Calu3 (cell line): ENCODE measurements around the gene KIF20A. TPM values are rescaled to one million over a fixed set of nuclear protein-coding genes. Genes with fewer than 3 reads are reported as not detected.
A peak's percentile ranks its signal among the peaks of the same experiment; 100 is the strongest.

Experiments used
- Bru-seq: library from RNA; stranded (reverse); fragments of 400-500 nt; gene quantifications from one replicate; lab custom pipeline; 2021; lab: Mats Ljungman, UMichigan
- BruChase-seq, 2 experiments: library from RNA; stranded (reverse); fragments of 400-500 nt; gene quantifications; one replicate each; lab custom pipeline; 2021; lab: Mats Ljungman, UMichigan
- BruUV-seq: library from RNA; stranded (reverse); fragments of 400-500 nt; replicated peaks from 2 replicates; lab custom pipeline; 2021; lab: Mats Ljungman, UMichigan
- CTCF ChIA-PET: fragments of 300-600 bp; sonication (Branson Sonifier 250); formaldehyde crosslinking; loops from one replicate; lab custom pipeline; 2022; ENCODE audit warnings: antibody characterized with exemption; lab: Charles Lee
- DNase-seq: peaks from one replicate; pipeline ENCODE4 v3.0.0; 2022
- H3K27ac Mint-ChIP-seq: one replicate; pipeline ENCODE4 v1.8.0; 2022; ENCODE audit warnings: mixed read lengths; ENCODE audit not compliant: unreplicated experiment
- H3K27me3 Mint-ChIP-seq: one replicate; pipeline ENCODE4 v1.8.0; 2022; ENCODE audit warnings: mixed read lengths; ENCODE audit not compliant: unreplicated experiment
- H3K36me3 Mint-ChIP-seq: one replicate; pipeline ENCODE4 v1.8.0; 2022; ENCODE audit warnings: mild to moderate bottlenecking, moderate library complexity, mixed read lengths; ENCODE audit not compliant: insufficient read depth, unreplicated experiment
- H3K4me1 Mint-ChIP-seq: one replicate; pipeline ENCODE4 v1.8.0; 2022; ENCODE audit warnings: mild to moderate bottlenecking, low read depth, mixed read lengths; ENCODE audit not compliant: unreplicated experiment
- H3K4me3 Mint-ChIP-seq: one replicate; pipeline ENCODE4 v1.8.0; 2022; ENCODE audit warnings: mild to moderate bottlenecking, low read depth, moderate library complexity, mixed read lengths; ENCODE audit not compliant: unreplicated experiment
- H3K9me3 Mint-ChIP-seq: one replicate; pipeline ENCODE4 v1.8.0; 2022; ENCODE audit warnings: low read depth, mixed read lengths; ENCODE audit not compliant: unreplicated experiment
- CTCF ChIP-seq: fragments of 200-600 bp; IDR thresholded peaks from one replicate; pipeline ENCODE4 v1.8.0; 2022; ENCODE audit warnings: antibody characterized with exemption; ENCODE audit not compliant: unreplicated experiment
- intact Hi-C: fragments of 100-400 bp; cut with micrococcal nuclease; formaldehyde crosslinking; loops from one replicate; pipeline ENCODE4 v1.10.0; 2022; ENCODE audit not compliant: unreplicated experiment
- long read RNA-seq: library from polyadenylated mRNA; stranded (forward); transcript quantifications from one replicate; pipeline ENCODE4 v2.0.0, GENCODE V29; 2022
- total RNA-seq: library from RNA; stranded (reverse); gene quantifications from 2 replicates; pipeline ENCODE4 v1.2.3, GENCODE V29; 2022

The KIF20A gene
- total RNA-seq (52.6 and 68.9 TPM in 2 replicates), Bru-seq, nascent RNA (percentile 65 among the genes with signal in this experiment), BruChase-seq, experiment 1, labeled RNA remaining after a 6-hour chase (percentile 88 among the genes with signal in this experiment), BruChase-seq, experiment 2, labeled RNA remaining after a 2-hour chase (percentile 81 among the genes with signal in this experiment)
- long read RNA-seq, transcript KIF20A-201 (19 exons, 3,201 nt), result major isoform, 55 of 70 reads
- long read RNA-seq, partial matches to known transcripts, result 5 of 70 reads
- long read RNA-seq, other reads (novel, unspliced or antisense), result 10 of 70 reads

DNA sequence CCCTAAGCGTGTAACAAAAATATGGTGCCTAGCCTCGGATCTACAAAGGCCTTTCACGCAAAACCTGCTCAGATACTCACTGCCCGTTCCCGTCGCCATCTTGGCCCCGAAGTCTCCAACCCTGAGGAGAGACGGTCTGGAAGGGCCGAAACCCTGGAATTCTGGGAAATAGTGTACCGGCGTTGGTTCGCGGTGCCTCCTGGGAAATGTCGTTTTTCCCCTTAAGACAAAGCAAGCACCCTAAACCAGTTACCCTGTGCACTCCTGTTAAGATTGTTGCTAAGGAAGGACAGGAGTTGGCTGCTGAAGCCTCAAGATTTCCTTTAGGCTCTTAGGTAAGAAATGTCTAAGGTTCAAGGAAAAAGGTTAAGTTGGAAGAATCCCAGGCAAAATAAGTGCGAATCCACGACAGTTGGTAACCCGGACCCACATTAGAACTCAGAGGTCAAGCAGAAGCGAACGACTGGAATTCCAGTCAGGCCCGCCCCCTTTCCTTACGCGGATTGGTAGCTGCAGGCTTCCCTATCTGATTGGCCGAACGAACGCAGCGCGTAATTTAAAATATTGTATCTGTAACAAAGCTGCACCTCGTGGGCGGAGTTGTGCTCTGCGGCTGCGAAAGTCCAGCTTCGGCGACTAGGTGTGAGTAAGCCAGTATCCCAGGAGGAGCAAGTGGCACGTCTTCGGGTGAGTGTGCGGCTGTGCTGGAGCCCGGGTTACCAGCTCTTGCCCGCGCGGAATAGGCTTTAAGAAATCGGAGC lies at the start of gene KIF20A, which contains the start of gene BRD8:
Gene KIF20A, plus strand, starts transcription at position 597 of the 761 bp plus-strand sequence. CDS start 569 bp downstream, outside the sequence.
Gene BRD8, minus strand, starts transcription at position 115 of the 761 bp plus-strand sequence. Its CDS starts 16 bp downstream, at position 99.
- intact Hi-C loops, result loop anchor here (1.0 kb wide), 1 partner anchor 35 kb away; the partner anchor contains the start of gene CDC23
- CTCF ChIA-PET, result interaction anchor here (0.9 to 1.2 kb wide), 4 partner anchors 16 to 325 kb away, joined by 3 to 8 read pairs (median 3); no protein-coding TSS in a partner anchor

GRCh38 chr5:138129347-138129746 lies 49.6 kb upstream of the KIF20A start:
- H3K27ac Mint-ChIP-seq, result no peak overlapping the region
- no peak overlapping the region for H3K4me3 Mint-ChIP-seq
- H3K36me3 Mint-ChIP-seq, result no peaks in the 10 kb centered on the region
- no TSS peak for BruUV-seq
- H3K9me3 Mint-ChIP-seq, result no peaks in the 10 kb centered on the region
- intact Hi-C loops, result no loop called here
- H3K27me3 Mint-ChIP-seq, result no peaks in the 10 kb centered on the region
- TF ChIP-seq CTCF, result no peak
- CTCF ChIA-PET, result interaction anchor here (0.7 kb wide), 2 partner anchors 47 to 61 kb away, joined by 3 to 11 read pairs; no protein-coding TSS in a partner anchor
- no peaks in the 10 kb centered on the region for H3K4me1 Mint-ChIP-seq
- no peak for DNase-seq

More for the DNA sequence above, at the start of gene KIF20A, which contains the start of gene BRD8:
- BruUV-seq, result no TSS peak
- Mint-ChIP-seq H3K4me1 (no peaks in the 10 kb centered on the region), H3K27ac (no peak within 1 kb of the TSS), H3K27me3 (no peaks in the 10 kb centered on the region), H3K36me3 (peaks cover 21% of the 10 kb centered on the region), H3K9me3 (no peaks in the 10 kb centered on the region), H3K4me3 (no peak within 1 kb of the TSS)
- TF ChIP-seq CTCF, result no peak
- peak; percentile 95 for DNase-seq

- no peaks in the 10 kb centered on the region for H3K27me3 Mint-ChIP-seq
- intact Hi-C loops, result loop anchor here (10.0 kb wide), 1 partner anchor 498 kb away; no protein-coding TSS in a partner anchor
- H3K9me3 Mint-ChIP-seq, result no peaks in the 10 kb centered on the region
- no peak overlapping the region for H3K27ac Mint-ChIP-seq
- H3K4me1 Mint-ChIP-seq, result no peaks in the 10 kb centered on the region
- no TSS peak for BruUV-seq
- H3K4me3 Mint-ChIP-seq, result no peak overlapping the region
- CTCF ChIA-PET, result interaction anchor here (0.7 kb wide), 2 partner anchors 96 to 478 kb away, joined by 3 read pairs; no protein-coding TSS in a partner anchor
- DNase-seq, result no peak
- H3K36me3 Mint-ChIP-seq, result no peaks in the 10 kb centered on the region
- TF ChIP-seq CTCF, result no peak
These were observed 46.4 kb upstream of the KIF20A start for GRCh38 chr5:138132543-138132942.
